ENCODE results near the gene ATP13A1.

DNA sequence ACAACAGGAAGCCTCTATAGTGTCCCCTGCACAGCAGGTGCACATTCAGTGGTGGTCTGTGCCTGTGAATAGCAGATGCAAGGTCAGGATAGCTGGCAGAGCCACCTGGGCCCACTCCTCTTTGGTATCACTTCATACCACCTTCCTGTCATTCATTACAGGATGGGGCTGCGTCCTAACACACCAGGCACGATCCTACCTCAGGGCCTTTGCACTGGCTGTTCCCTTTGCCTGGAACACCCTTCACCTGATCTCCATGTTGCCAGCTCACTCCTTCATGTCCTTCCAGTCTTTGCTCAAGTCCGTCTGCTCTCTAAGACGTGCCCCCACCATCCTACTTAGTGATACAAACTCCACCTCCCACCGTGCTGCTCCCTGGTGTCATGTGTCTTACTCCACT is 30.8 kb downstream of the ATP13A1 start:
- TF ChIP-seq EP300 (IDR thresholded peaks at IDR 0.05; ENCODE audit: borderline replicate concordance in 1 of 2, low read depth in 2 of 2, low read length in 2 of 2) (no peak), SIN3A (conservative IDR thresholded peaks at IDR 0.05 in 1 of 2, IDR thresholded peaks at IDR 0.05 in 1 of 2; ENCODE audit: low read depth in 1 of 2, low read length in 2 of 2) (no peak), RAD21 (IDR thresholded peaks at IDR 0.05 in 1 of 2, conservative IDR thresholded peaks at IDR 0.05 in 1 of 2; ENCODE audit: low read depth in 2 of 2, low read length in 2 of 2) (no peak), RBBP5 (IDR thresholded peaks at IDR 0.05; ENCODE audit: borderline replicate concordance, low read depth, low read length) (no peak), BACH1 (IDR thresholded peaks at IDR 0.05; ENCODE audit: low read length) (no peak), GABPA (IDR thresholded peaks at IDR 0.05; ENCODE audit: borderline replicate concordance, insufficient read depth, low read length) (no peak), TAF1 (IDR thresholded peaks at IDR 0.05; ENCODE audit: low read depth, low read length) (no peak), NRF1 (IDR thresholded peaks at IDR 0.05; ENCODE audit: low read depth, low read length) (no peak), POLR2AphosphoS5 (IDR thresholded peaks at IDR 0.05; ENCODE audit: low read depth, low read length) (no peak), KDM1A (IDR thresholded peaks at IDR 0.05; ENCODE audit: borderline replicate concordance, low read length) (no peak), ZNF274 (IDR thresholded peaks at IDR 0.05; ENCODE audit: borderline replicate concordance, extremely low read depth, low read length) (no peak)
- TF ChIP-seq, protein P1, sequence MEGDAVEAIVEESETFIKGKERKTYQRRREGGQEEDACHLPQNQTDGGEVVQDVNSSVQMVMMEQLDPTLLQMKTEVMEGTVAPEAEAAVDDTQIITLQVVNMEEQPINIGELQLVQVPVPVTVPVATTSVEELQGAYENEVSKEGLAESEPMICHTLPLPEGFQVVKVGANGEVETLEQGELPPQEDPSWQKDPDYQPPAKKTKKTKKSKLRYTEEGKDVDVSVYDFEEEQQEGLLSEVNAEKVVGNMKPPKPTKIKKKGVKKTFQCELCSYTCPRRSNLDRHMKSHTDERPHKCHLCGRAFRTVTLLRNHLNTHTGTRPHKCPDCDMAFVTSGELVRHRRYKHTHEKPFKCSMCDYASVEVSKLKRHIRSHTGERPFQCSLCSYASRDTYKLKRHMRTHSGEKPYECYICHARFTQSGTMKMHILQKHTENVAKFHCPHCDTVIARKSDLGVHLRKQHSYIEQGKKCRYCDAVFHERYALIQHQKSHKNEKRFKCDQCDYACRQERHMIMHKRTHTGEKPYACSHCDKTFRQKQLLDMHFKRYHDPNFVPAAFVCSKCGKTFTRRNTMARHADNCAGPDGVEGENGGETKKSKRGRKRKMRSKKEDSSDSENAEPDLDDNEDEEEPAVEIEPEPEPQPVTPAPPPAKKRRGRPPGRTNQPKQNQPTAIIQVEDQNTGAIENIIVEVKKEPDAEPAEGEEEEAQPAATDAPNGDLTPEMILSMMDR (IDR thresholded peaks at IDR 0.05; ENCODE audit: control extremely low read depth in 1 of 3, insufficient read depth in 1 of 3, low read depth in 1 of 3, low read length in 3 of 3): no peak
- TF ChIP-seq, protein P2, sequence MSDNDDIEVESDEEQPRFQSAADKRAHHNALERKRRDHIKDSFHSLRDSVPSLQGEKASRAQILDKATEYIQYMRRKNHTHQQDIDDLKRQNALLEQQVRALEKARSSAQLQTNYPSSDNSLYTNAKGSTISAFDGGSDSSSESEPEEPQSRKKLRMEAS (IDR thresholded peaks at IDR 0.05): no peak
